Measurements from ENCODE around the gene CFAP298. TPM values are rescaled to one million over a fixed set of nuclear protein-coding genes. Genes with fewer than 3 reads are reported as not detected.

CFAP298 gene
- total RNA-seq, 4 donors from 2014 or later, result 39.5 to 60.7 (median 43.5) TPM

GRCh38 chr21:32581732-32582131, 30.4 kb downstream of the CFAP298 start:
- H3K36me3 ChIP-seq, result no peaks in the 10 kb centered on the region
- no peaks in the 10 kb centered on the region for H3K9me3 ChIP-seq
- no peak overlapping the region for H3K27ac ChIP-seq
- no peak for DNase-seq
- TF ChIP-seq POLR2A (IDR thresholded peaks at IDR 0.05) (no peak), CTCF (IDR thresholded peaks at IDR 0.05) (no peak)
- intact Hi-C loops (cut with DNase I), result no loop called here
- H3K27me3 ChIP-seq, result no peaks in the 10 kb centered on the region
- H3K4me1 ChIP-seq, result no peaks in the 10 kb centered on the region
- H3K4me3 ChIP-seq (replicated peaks in 1 of 3), result no peak overlapping the region
- WGBS, 2 donors, result 91 to 94% methylated on average over 13 of the region's 13 CpGs

GRCh38 chr21:32580949-32581348, 31.2 kb downstream of the CFAP298 start:
- Histone ChIP-seq H3K9me3 (no peaks in the 10 kb centered on the region), H3K4me1 (no peaks in the 10 kb centered on the region), H3K27ac (no peak overlapping the region), H3K4me3 (replicated peaks in 1 of 3) (no peak overlapping the region), H3K27me3 (no peaks in the 10 kb centered on the region), H3K36me3 (no peaks in the 10 kb centered on the region)
- DNase-seq, result no peak
- intact Hi-C loops (cut with DNase I), result no loop called here
- 93 to 95% methylated on average over 9 to 13 of the region's 13 CpGs for WGBS, 2 donors
- TF ChIP-seq CTCF (IDR thresholded peaks at IDR 0.05) (no peak), POLR2A (IDR thresholded peaks at IDR 0.05) (no peak)

- no peak for TF ChIP-seq CTCF (IDR thresholded peaks at IDR 0.05)
- no peak for TF ChIP-seq POLR2A (IDR thresholded peaks at IDR 0.05)
- WGBS, 2 donors, result 57 to 68% methylated on average over 9 to 14 of the region's 15 CpGs
- no peak overlapping the region for H3K4me3 ChIP-seq (replicated peaks in 1 of 3)
- H3K4me1 ChIP-seq, result no peaks in the 10 kb centered on the region
- H3K36me3 ChIP-seq, result no peaks in the 10 kb centered on the region
- H3K27ac ChIP-seq, result no peak overlapping the region
- H3K27me3 ChIP-seq, result no peaks in the 10 kb centered on the region
- no peak for DNase-seq
- H3K9me3 ChIP-seq, result no peaks in the 10 kb centered on the region
- intact Hi-C loops (cut with DNase I), result no loop called here
These were observed 34.0 kb downstream of the CFAP298 start for GRCh38 chr21:32578107-32578691.

DNA sequence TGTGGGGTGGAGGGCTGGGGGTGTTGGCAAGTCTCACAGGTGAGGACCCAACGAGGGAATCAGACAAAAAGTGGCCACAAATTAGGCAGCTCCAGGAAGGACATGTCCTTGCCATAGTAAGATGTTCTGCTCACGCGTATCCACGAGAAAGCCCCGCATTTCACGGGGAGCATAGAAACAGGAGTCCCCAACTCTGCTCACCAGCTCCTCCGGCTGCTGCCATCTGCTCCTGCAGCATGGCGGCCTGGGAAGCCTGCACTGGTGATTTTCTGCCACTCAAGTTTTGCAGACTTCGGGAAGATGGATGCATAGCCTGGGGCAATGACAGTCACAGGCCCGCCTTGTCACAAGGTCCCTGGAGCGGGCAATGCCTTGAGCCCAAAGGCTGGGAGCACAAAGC, 36.2 kb downstream of the CFAP298 start:
- intact Hi-C loops (cut with DNase I), result no loop called here
- TF ChIP-seq POLR2A (IDR thresholded peaks at IDR 0.05), result no peak
- Histone ChIP-seq H3K9me3 (no peaks in the 10 kb centered on the region), H3K4me1 (no peaks in the 10 kb centered on the region), H3K4me3 (replicated peaks in 1 of 3) (no peak overlapping the region), H3K27ac (no peak overlapping the region), H3K27me3 (no peaks in the 10 kb centered on the region), H3K36me3 (no peaks in the 10 kb centered on the region)
- DNase-seq, result no peak
- WGBS, 2 donors, result 92 to 95% methylated on average over 5 to 11 of the region's 11 CpGs

GRCh38 chr21:32574946-32575925, 36.9 kb downstream of the CFAP298 start:
- H3K27ac ChIP-seq, result no peak overlapping the region
- no peaks in the 10 kb centered on the region for H3K4me1 ChIP-seq
- no peak overlapping the region for H3K4me3 ChIP-seq (replicated peaks in 1 of 3)
- no peaks in the 10 kb centered on the region for H3K36me3 ChIP-seq
- TF ChIP-seq POLR2A (IDR thresholded peaks at IDR 0.05) (no peak), CTCF (IDR thresholded peaks at IDR 0.05) (no peak)
- intact Hi-C loops (cut with DNase I), result loop anchor here (5.0 kb wide), 1 partner anchor 173 kb away; no protein-coding TSS in a partner anchor
- DNase-seq, result no peak
- 87 to 88% methylated on average over 22 to 23 of the region's 26 CpGs for WGBS, 2 donors
- H3K9me3 ChIP-seq, result no peaks in the 10 kb centered on the region
- H3K27me3 ChIP-seq, result no peaks in the 10 kb centered on the region

Measured in thyroid gland (tissue), 4 donors.